Measurements from ENCODE around the gene TEX14.

The TEX14 gene

DNA sequence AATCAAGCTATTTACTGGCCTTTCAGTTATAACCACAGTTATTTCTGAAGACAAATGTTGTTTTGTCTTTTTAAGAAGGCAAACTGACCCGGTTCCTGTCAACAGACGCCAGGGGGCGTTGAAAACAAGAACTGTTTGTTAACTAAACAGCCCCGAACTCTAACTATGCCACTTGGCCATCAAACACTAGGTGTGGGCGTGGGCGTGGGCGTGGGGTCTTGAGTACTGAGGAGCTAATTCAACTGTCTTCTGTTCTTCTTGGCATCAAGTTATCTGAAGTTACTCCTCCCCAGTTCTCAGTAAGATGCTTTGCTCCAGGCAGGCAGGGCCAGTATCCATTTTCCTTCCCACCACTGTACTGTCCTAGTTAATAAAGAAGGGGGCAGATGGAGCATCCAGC is 114.1 kb downstream of the TEX14 start:
- Histone ChIP-seq H3K9ac (ENCODE audit: low read length) (no peak overlapping the region), H3F3A (ENCODE audit: insufficient read depth) (no peaks in the 10 kb centered on the region), H3K9me2 (replicated peaks; ENCODE audit: insufficient read depth, low read length) (no peaks in the 10 kb centered on the region), H3K27me3 (ENCODE audit: low read length) (no peaks in the 10 kb centered on the region), H3K79me2 (ENCODE audit: insufficient read depth, low read length) (no peaks in the 10 kb centered on the region), H3K36me3 (ENCODE audit: low read length) (no peaks in the 10 kb centered on the region), H3K9me3 (ENCODE audit: insufficient read depth, low read length) (no peaks in the 10 kb centered on the region), H3K27ac (ENCODE audit: low read depth, low read length) (no peak overlapping the region), H3K4me3 (ENCODE audit: insufficient read depth, low read length, poor library complexity, severe bottlenecking) (no peak overlapping the region), H3K4me2 (ENCODE audit: low read depth, low read length, poor library complexity, severe bottlenecking) (no peak overlapping the region), H4K20me1 (ENCODE audit: low read depth, low read length) (no peaks in the 10 kb centered on the region), H2AFZ (ENCODE audit: low read depth, low read length, severe bottlenecking) (no peak overlapping the region)
- peak; percentile 66 for TF ChIP-seq CTCF (IDR thresholded peaks at IDR 0.05; ENCODE audit: insufficient read depth, low read length, poor library complexity, severe bottlenecking)
- no peak for TF ChIP-seq EZH2phosphoT487 (conservative IDR thresholded peaks at IDR 0.05; ENCODE audit: low read length)

- Histone ChIP-seq H3F3A (ENCODE audit: insufficient read depth) (no peaks in the 10 kb centered on the region), H3K4me2 (ENCODE audit: low read depth, low read length, poor library complexity, severe bottlenecking) (no peak overlapping the region), H3K4me3 (ENCODE audit: insufficient read depth, low read length, poor library complexity, severe bottlenecking) (no peak overlapping the region)
Measured at GRCh38 chr17:58576679-58577367, 115.0 kb downstream of the TEX14 start.

GRCh38 chr17:58575511-58575910 is 116.3 kb downstream of the TEX14 start:
- no peaks in the 10 kb centered on the region for H4K20me1 ChIP-seq (ENCODE audit: low read depth, low read length)
- H3K4me2 ChIP-seq (ENCODE audit: low read depth, low read length, poor library complexity, severe bottlenecking) = no peak overlapping the region
- H3K9me3 ChIP-seq (ENCODE audit: insufficient read depth, low read length) = no peaks in the 10 kb centered on the region
- H3K4me3 ChIP-seq (ENCODE audit: insufficient read depth, low read length, poor library complexity, severe bottlenecking) = no peak overlapping the region
- H3K9ac ChIP-seq (ENCODE audit: low read length) = no peak overlapping the region
- no peak for TF ChIP-seq CTCF (IDR thresholded peaks at IDR 0.05; ENCODE audit: insufficient read depth, low read length, poor library complexity, severe bottlenecking)
- TF ChIP-seq EZH2phosphoT487 (conservative IDR thresholded peaks at IDR 0.05; ENCODE audit: low read length) = no peak
- no peaks in the 10 kb centered on the region for H3K27me3 ChIP-seq (ENCODE audit: low read length)
- H3F3A ChIP-seq (ENCODE audit: insufficient read depth) = no peaks in the 10 kb centered on the region
- no peaks in the 10 kb centered on the region for H3K9me2 ChIP-seq (replicated peaks; ENCODE audit: insufficient read depth, low read length)
- H2AFZ ChIP-seq (ENCODE audit: low read depth, low read length, severe bottlenecking) = no peak overlapping the region
- no peak overlapping the region for H3K27ac ChIP-seq (ENCODE audit: low read depth, low read length)
- H3K36me3 ChIP-seq (ENCODE audit: low read length) = no peaks in the 10 kb centered on the region
- H3K79me2 ChIP-seq (ENCODE audit: insufficient read depth, low read length) = no peaks in the 10 kb centered on the region

More at GRCh38 chr17:58576679-58577367, 115.0 kb downstream of the TEX14 start:
- H3K9me2 ChIP-seq (replicated peaks; ENCODE audit: insufficient read depth, low read length) = no peaks in the 10 kb centered on the region
- H3K9ac ChIP-seq (ENCODE audit: low read length) = no peak overlapping the region
- TF ChIP-seq CTCF (IDR thresholded peaks at IDR 0.05; ENCODE audit: insufficient read depth, low read length, poor library complexity, severe bottlenecking) (no peak), EZH2phosphoT487 (conservative IDR thresholded peaks at IDR 0.05; ENCODE audit: low read length) (no peak)
- H2AFZ ChIP-seq (ENCODE audit: low read depth, low read length, severe bottlenecking) = no peak overlapping the region
- H3K36me3 ChIP-seq (ENCODE audit: low read length) = no peaks in the 10 kb centered on the region
- no peaks in the 10 kb centered on the region for H3K27me3 ChIP-seq (ENCODE audit: low read length)
- H3K9me3 ChIP-seq (ENCODE audit: insufficient read depth, low read length) = no peaks in the 10 kb centered on the region
- H4K20me1 ChIP-seq (ENCODE audit: low read depth, low read length) = no peaks in the 10 kb centered on the region
- no peak overlapping the region for H3K27ac ChIP-seq (ENCODE audit: low read depth, low read length)
- no peaks in the 10 kb centered on the region for H3K79me2 ChIP-seq (ENCODE audit: insufficient read depth, low read length)

Measured in SU-DHL-6 (cell line).